Left lung (tissue), 10 donors: ENCODE results near the gene PIWIL1. TPM values are rescaled to one million over a fixed set of nuclear protein-coding genes. Genes with fewer than 3 reads are reported as not detected.

Experiments
- ATAC-seq: fragments of 200-7000 bp; cut with Tn5 transposase; one replicate; pipeline ENCODE4 v1.9.1; 2020; ENCODE audit warnings: moderate library complexity
- DNase-seq, 4 donors: peaks; one replicate each; pipeline ENCODE4 v3.0.0-alpha.2; 2013 to 2020
- H3K27ac ChIP-seq, 2 donors: fragments of 200-600 bp; sonication (generic) in 1 of 2; one replicate each; pipeline versions ENCODE4 v1.5.0 to v1.8.0; 2020 to 2021
- H3K27me3 ChIP-seq, 2 donors: fragments of 200-600 bp; sonication (generic) in 1 of 2; one replicate each; pipeline versions ENCODE4 v1.5.0 to v1.8.0; 2020 to 2021
- H3K36me3 ChIP-seq, 2 donors: fragments of 200-600 bp; sonication (generic) in 1 of 2; one replicate each; pipeline versions ENCODE4 v1.5.0 to v1.8.0; 2020 to 2021
- H3K4me1 ChIP-seq, 2 donors: fragments of 200-600 bp; one replicate each; pipeline ENCODE4 v1.8.0; 2021
- H3K4me3 ChIP-seq, 2 donors: fragments of 200-600 bp; sonication (generic) in 1 of 2; one replicate each; pipeline versions ENCODE4 v1.5.0 to v1.8.0; 2020 to 2021; ENCODE audit warnings: mild to moderate bottlenecking in 1 of 2
- H3K9me3 ChIP-seq, 2 donors: fragments of 200-600 bp; sonication (generic) in 1 of 2; one replicate each; pipeline versions ENCODE4 v1.5.0 to v1.8.0; 2020 to 2021
- intact Hi-C, 2 donors: fragments of 100-400 bp; cut with DNase I; formaldehyde crosslinking; loops; one replicate each; pipeline versions ENCODE4 v1.11.2 to v1.14.2; 2022
- polyA plus RNA-seq, 6 donors: library from polyadenylated mRNA; unstranded; fragments of 120-200 nt; gene quantifications; one replicate each; pipeline ENCODE4 v1.2.1, GENCODE V29; 2013; ENCODE audit not compliant: insufficient read length in 6 of 6
- total RNA-seq, 2 donors: library from RNA; stranded (reverse); fragmentation: NEBNext Ultra II Directional; extraction: Animal tissue kit (Norgen Biotek cat#: 25700); gene quantifications; one replicate each; pipeline ENCODE4 v1.2.1, GENCODE V29; 2021
- TF ChIP-seq, protein P1 (sequence below), 2 donors: fragments of 200-600 bp; sonication (generic) in 1 of 2; IDR thresholded peaks; one replicate each; pipeline versions ENCODE4 v1.5.0 to v1.8.0; 2021; ENCODE audit warnings: antibody characterized with exemption in 2 of 2
- donor health status: DM: no; HTN: yes; CAD: no.
- donor health status: DM: no; HTN: no; CAD: no.

PIWIL1 gene
- total and polyA plus RNA-seq, 8 donors, result 0.04 to 0.82 (median 0.08) TPM; not detected in 4

DNA sequence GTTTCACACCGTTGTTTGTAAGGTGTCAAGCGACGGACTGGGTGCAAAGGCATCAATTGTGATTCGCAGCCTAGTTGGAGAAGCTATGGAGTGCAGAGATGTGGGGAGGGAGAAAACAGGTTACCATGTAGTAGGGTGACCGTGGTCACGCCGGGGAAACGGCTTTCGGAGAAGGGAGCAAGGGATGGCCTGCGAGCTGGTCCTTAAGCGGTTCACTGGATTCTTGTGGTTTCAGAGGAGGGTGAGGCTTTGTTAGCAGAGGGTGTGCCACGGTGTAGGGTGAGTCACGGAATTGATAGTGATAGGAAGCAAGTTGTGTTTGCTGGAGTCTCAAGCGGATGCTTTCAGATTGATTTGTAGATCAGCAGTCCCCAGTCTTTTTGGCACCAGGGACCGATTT lies 2.3 kb downstream of the PIWIL1 start:
- DNase-seq (no peak), ATAC-seq (peak; percentile 47)
- TF ChIP-seq, protein P1, sequence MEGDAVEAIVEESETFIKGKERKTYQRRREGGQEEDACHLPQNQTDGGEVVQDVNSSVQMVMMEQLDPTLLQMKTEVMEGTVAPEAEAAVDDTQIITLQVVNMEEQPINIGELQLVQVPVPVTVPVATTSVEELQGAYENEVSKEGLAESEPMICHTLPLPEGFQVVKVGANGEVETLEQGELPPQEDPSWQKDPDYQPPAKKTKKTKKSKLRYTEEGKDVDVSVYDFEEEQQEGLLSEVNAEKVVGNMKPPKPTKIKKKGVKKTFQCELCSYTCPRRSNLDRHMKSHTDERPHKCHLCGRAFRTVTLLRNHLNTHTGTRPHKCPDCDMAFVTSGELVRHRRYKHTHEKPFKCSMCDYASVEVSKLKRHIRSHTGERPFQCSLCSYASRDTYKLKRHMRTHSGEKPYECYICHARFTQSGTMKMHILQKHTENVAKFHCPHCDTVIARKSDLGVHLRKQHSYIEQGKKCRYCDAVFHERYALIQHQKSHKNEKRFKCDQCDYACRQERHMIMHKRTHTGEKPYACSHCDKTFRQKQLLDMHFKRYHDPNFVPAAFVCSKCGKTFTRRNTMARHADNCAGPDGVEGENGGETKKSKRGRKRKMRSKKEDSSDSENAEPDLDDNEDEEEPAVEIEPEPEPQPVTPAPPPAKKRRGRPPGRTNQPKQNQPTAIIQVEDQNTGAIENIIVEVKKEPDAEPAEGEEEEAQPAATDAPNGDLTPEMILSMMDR (IDR thresholded peaks at IDR 0.05), result no peak
- Histone ChIP-seq H3K9me3 (no peaks in the 10 kb centered on the region), H3K27me3 (peaks cover 9 to 41% of the 10 kb centered on the region in 2 donors), H3K4me3 (no peak overlapping the region), H3K4me1 (no peaks in the 10 kb centered on the region), H3K27ac (no peak overlapping the region), H3K36me3 (no peaks in the 10 kb centered on the region)
- intact Hi-C loops, result loop anchor here in 1 of 2 donors (10.0 kb wide), 1 partner anchor 295 kb away; no protein-coding TSS in a partner anchor

DNA sequence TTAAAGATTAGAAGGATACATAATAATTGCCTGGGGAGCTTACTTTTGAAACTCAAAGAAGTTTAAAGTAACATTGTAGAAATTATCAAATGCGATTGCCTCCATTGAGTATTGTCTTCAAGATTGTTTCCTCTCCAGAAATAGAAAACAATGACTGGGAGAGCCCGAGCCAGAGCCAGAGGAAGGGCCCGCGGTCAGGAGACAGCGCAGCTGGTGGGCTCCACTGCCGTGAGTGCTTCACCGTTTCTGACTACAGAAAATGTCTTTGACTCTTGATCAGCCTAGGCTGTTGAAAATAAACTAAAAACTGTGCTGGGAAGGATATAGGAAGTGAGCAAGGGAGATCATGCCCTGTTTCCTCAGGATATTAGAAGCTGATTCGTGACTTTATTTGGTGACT lies 4.8 kb downstream of the PIWIL1 start:
- TF ChIP-seq, protein P1 (IDR thresholded peaks at IDR 0.05), result no peak
- Histone ChIP-seq H3K36me3 (no peaks in the 10 kb centered on the region), H3K27ac (no peak overlapping the region), H3K9me3 (no peaks in the 10 kb centered on the region), H3K27me3 (peaks cover 9 to 31% of the 10 kb centered on the region in 2 donors), H3K4me1 (no peaks in the 10 kb centered on the region), H3K4me3 (no peak overlapping the region)
- no peak for DNase-seq
- ATAC-seq, result no peak
- intact Hi-C loops, result no loop called here

DNA sequence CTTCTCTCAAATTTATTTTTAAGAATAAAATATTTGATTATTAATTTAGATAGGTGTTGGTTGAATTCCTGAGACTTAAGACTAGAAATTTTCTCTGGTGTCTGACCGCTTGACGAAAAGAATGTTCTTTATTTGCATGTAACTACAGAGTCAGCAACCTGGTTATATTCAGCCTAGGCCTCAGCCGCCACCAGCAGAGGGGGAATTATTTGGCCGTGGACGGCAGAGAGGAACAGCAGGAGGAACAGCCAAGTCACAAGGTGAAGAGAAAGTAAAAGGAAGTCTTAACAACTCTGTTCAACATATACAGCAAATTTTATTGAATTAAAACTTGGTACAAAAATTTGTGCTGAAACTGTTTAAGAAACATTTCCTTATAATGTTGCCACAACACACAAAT lies 5.2 kb downstream of the PIWIL1 start:
- DNase-seq (no peak), ATAC-seq (no peak)
- peaks cover 9 to 27% of the 10 kb centered on the region in 2 donors for H3K27me3 ChIP-seq
- no peak overlapping the region for H3K27ac ChIP-seq
- no peak overlapping the region for H3K4me3 ChIP-seq
- TF ChIP-seq, protein P1 (IDR thresholded peaks at IDR 0.05), result no peak
- H3K9me3 ChIP-seq, result no peaks in the 10 kb centered on the region
- H3K4me1 ChIP-seq, result no peaks in the 10 kb centered on the region
- H3K36me3 ChIP-seq, result no peaks in the 10 kb centered on the region
- intact Hi-C loops, result no loop called here

DNA sequence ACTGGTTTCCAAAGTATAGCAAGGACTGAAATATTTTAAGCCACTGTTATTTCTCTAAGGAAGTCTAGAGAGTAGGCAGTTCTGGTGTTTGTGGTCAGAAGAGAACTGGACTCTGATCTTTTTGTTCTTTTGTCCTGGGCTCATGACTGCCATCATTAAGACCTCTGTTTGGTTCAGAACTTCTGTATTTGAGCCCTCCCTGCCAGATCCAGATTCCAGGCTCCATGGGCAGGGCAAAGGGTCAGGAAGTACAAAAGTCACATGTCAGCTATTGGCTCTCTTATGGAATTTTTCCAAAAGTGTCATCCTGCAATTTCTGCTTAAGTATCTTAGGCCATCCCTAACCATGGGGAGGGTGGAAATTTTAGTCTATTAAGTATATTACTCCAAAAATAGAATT lies 6.8 kb downstream of the PIWIL1 start:
- Histone ChIP-seq H3K9me3 (no peaks in the 10 kb centered on the region), H3K4me1 (no peaks in the 10 kb centered on the region), H3K36me3 (no peaks in the 10 kb centered on the region), H3K4me3 (no peak overlapping the region), H3K27ac (no peak overlapping the region), H3K27me3 (peaks cover 1 to 15% of the 10 kb centered on the region in 2 donors)
- DNase-seq (no peak), ATAC-seq (no peak)
- intact Hi-C loops, result no loop called here
- TF ChIP-seq, protein P1 (IDR thresholded peaks at IDR 0.05), result no peak

DNA sequence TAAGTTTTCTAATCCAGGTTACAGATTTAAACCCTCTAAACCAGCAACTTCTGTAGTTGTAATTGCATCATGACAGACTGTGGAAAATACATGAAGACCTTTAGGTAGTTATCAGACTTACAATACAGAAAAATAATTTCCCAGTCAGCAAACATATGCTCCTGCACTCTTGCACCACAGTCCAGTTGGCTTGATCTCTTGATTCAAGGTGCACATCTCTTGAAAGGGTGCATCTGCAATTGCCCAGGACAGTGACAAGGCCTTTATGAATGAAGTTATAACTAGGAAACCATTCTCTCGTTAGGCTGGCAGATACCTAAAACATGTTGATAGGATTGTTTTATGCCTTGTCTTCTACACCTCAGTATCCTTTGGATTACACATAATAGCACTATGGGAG lies 7.6 kb downstream of the PIWIL1 start:
- TF ChIP-seq, protein P1 (IDR thresholded peaks at IDR 0.05), result no peak

More for the DNA sequence above, 7.6 kb downstream of the PIWIL1 start:
- Histone ChIP-seq H3K36me3 (no peaks in the 10 kb centered on the region), H3K27me3 (peaks cover 0 to 7% of the 10 kb centered on the region in 2 donors), H3K9me3 (no peaks in the 10 kb centered on the region), H3K4me3 (no peak overlapping the region), H3K27ac (no peak overlapping the region), H3K4me1 (no peaks in the 10 kb centered on the region)
- DNase-seq, result no peak
- no peak for ATAC-seq
- intact Hi-C loops, result no loop called here
